BE2C (cell line): ENCODE measurements around the gene PAXIP1. TPM values are rescaled to one million over a fixed set of nuclear protein-coding genes. Genes with fewer than 3 reads are reported as not detected.
"Not testable (repeated sequence)": the region's sequence is repeated elsewhere in the genome, so short reads cannot be mapped to it uniquely, and the experiment has no call there.

ENCODE experiments used
- DNase-seq: peaks from one replicate; pipeline ENCODE4 v3.0.0-alpha.2; 2020
- H3K27me3 ChIP-seq: fragments of 250-450 bp; sonication (Bioruptor Pico); 2 replicates; pipeline ENCODE4 v1.5.1; 2020; ENCODE audit warnings: mild to moderate bottlenecking
- H3K36me3 ChIP-seq: fragments of 250-450 bp; sonication (Bioruptor Pico); 2 replicates; pipeline ENCODE4 v1.5.1; 2020; ENCODE audit warnings: mild to moderate bottlenecking
- H3K4me1 ChIP-seq: fragments of 250-450 bp; sonication (Bioruptor Pico); 2 replicates; pipeline ENCODE4 v1.5.1; 2020
- H3K4me3 ChIP-seq: 2 replicates; pipeline ENCODE4 v1.5.1; 2011; ENCODE audit warnings: low read depth, low read length
- H3K9me3 ChIP-seq: fragments of 250-450 bp; sonication (Bioruptor Pico); 2 replicates; pipeline ENCODE4 v1.5.1; 2020
- polyA plus RNA-seq: library from polyadenylated mRNA; unstranded; fragments of >200 nt; gene quantifications from one replicate; pipeline ENCODE4 v1.2.1, GENCODE V29; 2012; ENCODE audit warnings: low read depth, missing spikeins; ENCODE audit not compliant: insufficient read length, insufficient read depth
- TF ChIP-seq, protein P1 (sequence below): IDR thresholded peaks from 2 replicates; pipeline ENCODE4 v1.5.1; 2012; ENCODE audit warnings: mild to moderate bottlenecking, low read depth, low read length

Gene PAXIP1, protein sequence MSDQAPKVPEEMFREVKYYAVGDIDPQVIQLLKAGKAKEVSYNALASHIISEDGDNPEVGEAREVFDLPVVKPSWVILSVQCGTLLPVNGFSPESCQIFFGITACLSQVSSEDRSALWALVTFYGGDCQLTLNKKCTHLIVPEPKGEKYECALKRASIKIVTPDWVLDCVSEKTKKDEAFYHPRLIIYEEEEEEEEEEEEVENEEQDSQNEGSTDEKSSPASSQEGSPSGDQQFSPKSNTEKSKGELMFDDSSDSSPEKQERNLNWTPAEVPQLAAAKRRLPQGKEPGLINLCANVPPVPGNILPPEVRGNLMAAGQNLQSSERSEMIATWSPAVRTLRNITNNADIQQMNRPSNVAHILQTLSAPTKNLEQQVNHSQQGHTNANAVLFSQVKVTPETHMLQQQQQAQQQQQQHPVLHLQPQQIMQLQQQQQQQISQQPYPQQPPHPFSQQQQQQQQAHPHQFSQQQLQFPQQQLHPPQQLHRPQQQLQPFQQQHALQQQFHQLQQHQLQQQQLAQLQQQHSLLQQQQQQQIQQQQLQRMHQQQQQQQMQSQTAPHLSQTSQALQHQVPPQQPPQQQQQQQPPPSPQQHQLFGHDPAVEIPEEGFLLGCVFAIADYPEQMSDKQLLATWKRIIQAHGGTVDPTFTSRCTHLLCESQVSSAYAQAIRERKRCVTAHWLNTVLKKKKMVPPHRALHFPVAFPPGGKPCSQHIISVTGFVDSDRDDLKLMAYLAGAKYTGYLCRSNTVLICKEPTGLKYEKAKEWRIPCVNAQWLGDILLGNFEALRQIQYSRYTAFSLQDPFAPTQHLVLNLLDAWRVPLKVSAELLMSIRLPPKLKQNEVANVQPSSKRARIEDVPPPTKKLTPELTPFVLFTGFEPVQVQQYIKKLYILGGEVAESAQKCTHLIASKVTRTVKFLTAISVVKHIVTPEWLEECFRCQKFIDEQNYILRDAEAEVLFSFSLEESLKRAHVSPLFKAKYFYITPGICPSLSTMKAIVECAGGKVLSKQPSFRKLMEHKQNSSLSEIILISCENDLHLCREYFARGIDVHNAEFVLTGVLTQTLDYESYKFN
- polyA plus RNA-seq = 12.1 TPM

- 0 out of 2 replicates have a peak, but pooled peaks cover 3% of the 10 kb centered on the region for H3K4me1 ChIP-seq
- peak within 1 kb of the TSS; percentile 93 for H3K4me3 ChIP-seq
- no peaks in the 10 kb centered on the region for H3K9me3 ChIP-seq
- DNase-seq = peak; percentile 72
- H3K27me3 ChIP-seq = no peaks in the 10 kb centered on the region
- TF ChIP-seq, protein P1, sequence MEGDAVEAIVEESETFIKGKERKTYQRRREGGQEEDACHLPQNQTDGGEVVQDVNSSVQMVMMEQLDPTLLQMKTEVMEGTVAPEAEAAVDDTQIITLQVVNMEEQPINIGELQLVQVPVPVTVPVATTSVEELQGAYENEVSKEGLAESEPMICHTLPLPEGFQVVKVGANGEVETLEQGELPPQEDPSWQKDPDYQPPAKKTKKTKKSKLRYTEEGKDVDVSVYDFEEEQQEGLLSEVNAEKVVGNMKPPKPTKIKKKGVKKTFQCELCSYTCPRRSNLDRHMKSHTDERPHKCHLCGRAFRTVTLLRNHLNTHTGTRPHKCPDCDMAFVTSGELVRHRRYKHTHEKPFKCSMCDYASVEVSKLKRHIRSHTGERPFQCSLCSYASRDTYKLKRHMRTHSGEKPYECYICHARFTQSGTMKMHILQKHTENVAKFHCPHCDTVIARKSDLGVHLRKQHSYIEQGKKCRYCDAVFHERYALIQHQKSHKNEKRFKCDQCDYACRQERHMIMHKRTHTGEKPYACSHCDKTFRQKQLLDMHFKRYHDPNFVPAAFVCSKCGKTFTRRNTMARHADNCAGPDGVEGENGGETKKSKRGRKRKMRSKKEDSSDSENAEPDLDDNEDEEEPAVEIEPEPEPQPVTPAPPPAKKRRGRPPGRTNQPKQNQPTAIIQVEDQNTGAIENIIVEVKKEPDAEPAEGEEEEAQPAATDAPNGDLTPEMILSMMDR = no peak
- H3K36me3 ChIP-seq = peaks cover 6% of the 10 kb centered on the region
Measured at GRCh38 chr7:155003092-155003375, at the start of gene PAXIP1. PAXIP1 (minus strand) TSS chr7:155003124; CDS start chr7:155002929, 195 bp downstream.

GRCh38 chr7:155051355-155051754 lies 48.4 kb upstream of the PAXIP1 start:
- TF ChIP-seq, protein P1 = no peak
- no peak for DNase-seq
- Histone ChIP-seq H3K4me1 (no peaks in the 10 kb centered on the region), H3K4me3 (no peak overlapping the region), H3K27me3 (peaks cover 18% of the 10 kb centered on the region), H3K36me3 (no peaks in the 10 kb centered on the region), H3K9me3 (no peaks in the 10 kb centered on the region)

DNA sequence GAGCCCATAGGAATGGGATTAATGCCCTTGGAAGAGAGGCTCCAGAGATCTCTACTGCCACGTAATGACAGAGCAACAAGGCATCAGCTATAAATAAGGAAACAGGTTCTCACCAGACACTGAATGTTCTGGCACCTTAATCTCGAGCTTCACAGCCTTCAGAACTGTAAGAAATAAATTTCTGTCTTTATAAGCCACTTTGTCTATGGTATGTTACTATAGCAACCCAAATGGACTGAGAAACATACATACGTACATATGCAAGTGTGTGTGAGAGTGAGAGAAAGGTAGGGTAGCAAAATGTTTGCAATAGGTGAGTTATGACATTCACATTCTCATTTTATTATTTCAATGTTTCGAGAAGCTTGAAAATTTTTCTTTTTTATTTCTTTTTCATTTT lies 45.1 kb upstream of the PAXIP1 start:
- Histone ChIP-seq H3K27me3 (peaks cover 7% of the 10 kb centered on the region), H3K9me3 (no peaks in the 10 kb centered on the region), H3K4me3 (no peak overlapping the region), H3K36me3 (no peaks in the 10 kb centered on the region), H3K4me1 (no peaks in the 10 kb centered on the region)
- TF ChIP-seq, protein P1 = no peak
- DNase-seq = no peak

- H3K9me3 ChIP-seq = no peaks in the 10 kb centered on the region
- H3K27me3 ChIP-seq = peaks cover 10% of the 10 kb centered on the region
- H3K4me3 ChIP-seq = no peak overlapping the region
- TF ChIP-seq, protein P1 = no peak
- H3K4me1 ChIP-seq = no peaks in the 10 kb centered on the region
- DNase-seq = no peak
- H3K36me3 ChIP-seq = no peaks in the 10 kb centered on the region
Measured at GRCh38 chr7:155043756-155044155, 40.8 kb upstream of the PAXIP1 start.

GRCh38 chr7:155038335-155038734 lies 35.4 kb upstream of the PAXIP1 start:
- TF ChIP-seq, protein P1 = no peak
- no peaks in the 10 kb centered on the region for H3K4me1 ChIP-seq

GRCh38 chr7:155034495-155034894 lies 31.6 kb upstream of the PAXIP1 start:
- H3K4me1 ChIP-seq, H3K4me3 ChIP-seq, DNase-seq, H3K36me3 ChIP-seq, H3K9me3 ChIP-seq: not testable (repeated sequence)
- H3K27me3 ChIP-seq = peaks cover 16% of the 10 kb centered on the region

More at GRCh38 chr7:155038335-155038734, 35.4 kb upstream of the PAXIP1 start:
- H3K4me3 ChIP-seq = no peak overlapping the region
- peaks cover 10% of the 10 kb centered on the region for H3K27me3 ChIP-seq
- DNase-seq = no peak
- no peaks in the 10 kb centered on the region for H3K9me3 ChIP-seq
- no peaks in the 10 kb centered on the region for H3K36me3 ChIP-seq
